Stomach (tissue), 9 donors: ENCODE data around the gene CLIC5. TPM values are rescaled to one million over a fixed set of nuclear protein-coding genes. Genes with fewer than 3 reads are reported as not detected.

ENCODE experiments used
- DNase-seq, 2 donors: peaks; one replicate each; pipeline versions ENCODE4 v3.0.0 to v3.0.0-alpha.2; 2013 to 2019
- H3K27ac ChIP-seq, 5 donors: fragments of 200-600 bp in 4 of 5; sonication (generic) in 4 of 5; one replicate each; pipeline ENCODE4 v1.5.1; 2013 to 2019; ENCODE audit warnings: mild to moderate bottlenecking in 1 of 5, moderate library complexity in 1 of 5
- H3K27me3 ChIP-seq, 3 donors: fragments of 200-600 bp; sonication (generic); one replicate each; pipeline ENCODE4 v1.5.1; 2017 to 2019; ENCODE audit warnings: mixed run types in 1 of 3
- H3K36me3 ChIP-seq, 4 donors: fragments of 200-600 bp; sonication (generic); 1 replicate in 3 of 4; 2 replicates in 1 of 4; pipeline ENCODE4 v1.5.1; 2016 to 2019
- H3K4me1 ChIP-seq, 4 donors: fragments of 200-600 bp; sonication (generic); one replicate each; pipeline ENCODE4 v1.5.1; 2016 to 2019
- H3K4me3 ChIP-seq, 4 donors: fragments of 200-600 bp; sonication (generic) in 3 of 4; one replicate each; pipeline ENCODE4 v1.5.1; 2016 to 2019; ENCODE audit warnings: mild to moderate bottlenecking in 1 of 4
- H3K9me3 ChIP-seq, 4 donors: fragments of 200-600 bp; sonication (generic); one replicate each; pipeline ENCODE4 v1.5.1; 2016 to 2019
- CTCF ChIP-seq, 7 experiments: fragments of 450-650 bp in 4 of 7; fragments of 200-600 bp in 3 of 7; sonication (generic) in 3 of 7; IDR thresholded peaks; one replicate each; pipeline ENCODE4 v1.5.1; 2016 to 2019; ENCODE audit warnings: antibody characterized with exemption in 7 of 7, control low read depth in 2 of 7, mild to moderate bottlenecking in 1 of 7
- EP300 ChIP-seq: sonication (generic); formaldehyde crosslinking; IDR thresholded peaks from one replicate; pipeline ENCODE4 v1.6.1; 2017; ENCODE audit warnings: antibody characterized with exemption
- POLR2A ChIP-seq, 4 donors: fragments of 450-650 bp; IDR thresholded peaks; one replicate each; pipeline ENCODE4 v1.6.1; 2016; ENCODE audit warnings: antibody characterized with exemption in 4 of 4, control low read depth in 2 of 4, mild to moderate bottlenecking in 1 of 4, moderate library complexity in 1 of 4
- POLR2AphosphoS5 ChIP-seq, 3 donors: sonication (generic); formaldehyde crosslinking; IDR thresholded peaks; one replicate each; pipeline ENCODE4 v1.6.1; 2016; ENCODE audit warnings: antibody characterized with exemption in 3 of 3
- WGBS, 5 donors: extraction: QIAGEN DNeasy Blood & Tissue Kit in 3 of 5; methylation state at CpG; one replicate each; pipeline versions ENCODE4 v1.1.5 to v1.1.7; 2013 to 2018; 5-methylcytosine and 5-hydroxymethylcytosine counted together
- intact Hi-C: fragments of 100-400 bp; cut with DNase I; formaldehyde crosslinking; loops from one replicate; pipeline ENCODE4 v1.15.1; 2023; ENCODE audit warnings: low total_unique reads
- polyA plus RNA-seq, 3 donors: library from polyadenylated mRNA; stranded (reverse); fragments of 200-250 nt; gene quantifications; one replicate each; pipeline ENCODE4 v1.2.3, GENCODE V29; 2013
- total RNA-seq, 5 donors: library from RNA; depleted of rRNA; stranded (reverse); fragments of >200 nt; gene quantifications; one replicate each; pipeline versions ENCODE4 v1.1.0 to v1.2.3, GENCODE V29; 2014 to 2016
- donor health status: healthy with polysubstance abuse.
- donor health status: Bipolar disorder and iron deficiency.
- donor health status: healthy.

Gene CLIC5
- total and polyA plus RNA-seq, 8 donors, result 0.19 to 30.4 (median 2.0) TPM; not detected in 1

GRCh38 chr6:45870531-45870930, 145.1 kb downstream of the CLIC5 start:
- intact Hi-C loops, result no loop called here
- Histone ChIP-seq H3K4me1 (no peaks in the 10 kb centered on the region), H3K9me3 (no peaks in the 10 kb centered on the region), H3K4me3 (no peak overlapping the region), H3K27me3 (peaks cover 0 to 4% (median 0%) of the 10 kb centered on the region in 3 donors), H3K27ac (no peak overlapping the region), H3K36me3 (no peaks in the 10 kb centered on the region)
- 54 to 64% (median 57%) methylated on average over 4 of the region's 4 CpGs for WGBS, 5 donors
- no peak for TF ChIP-seq CTCF (IDR thresholded peaks at IDR 0.05)
- no peak for TF ChIP-seq EP300
- TF ChIP-seq POLR2AphosphoS5 (IDR thresholded peaks at IDR 0.05), result no peak
- DNase-seq, result peak in 1 of 2 donors; percentile 28

- no peaks in the 10 kb centered on the region for H3K9me3 ChIP-seq
- H3K27ac ChIP-seq, result no peak overlapping the region
- H3K27me3 ChIP-seq, result peaks cover 0 to 4% (median 0%) of the 10 kb centered on the region in 3 donors
- H3K4me1 ChIP-seq, result no peaks in the 10 kb centered on the region
- WGBS, 5 donors, result 26 to 85% (median 41%) methylated on average over 2 of the region's 2 CpGs
- TF ChIP-seq EP300 (no peak), CTCF (IDR thresholded peaks at IDR 0.05) (no peak)
- intact Hi-C loops, result no loop called here
- H3K36me3 ChIP-seq, result no peaks in the 10 kb centered on the region
- DNase-seq, result no peak
- no peak overlapping the region for H3K4me3 ChIP-seq
Observed at GRCh38 chr6:45864651-45865050, 151.0 kb downstream of the CLIC5 start.

GRCh38 chr6:45858691-45859090, 157.0 kb downstream of the CLIC5 start:
- H3K36me3 ChIP-seq, result no peaks in the 10 kb centered on the region
- TF ChIP-seq POLR2AphosphoS5 (IDR thresholded peaks at IDR 0.05), result no peak
- TF ChIP-seq CTCF (IDR thresholded peaks at IDR 0.05), result no peak
- TF ChIP-seq EP300, result no peak
- TF ChIP-seq POLR2A (IDR thresholded peaks at IDR 0.05), result no peak
- no peaks in the 10 kb centered on the region for H3K27me3 ChIP-seq
- intact Hi-C loops, result no loop called here
- H3K9me3 ChIP-seq, result no peaks in the 10 kb centered on the region
- no peak for DNase-seq
- WGBS, 5 donors, result 54 to 71% (median 62%) methylated on average over 3 of the region's 3 CpGs
- H3K27ac ChIP-seq, result no peak overlapping the region
- H3K4me3 ChIP-seq, result no peak overlapping the region
- no peaks in the 10 kb centered on the region for H3K4me1 ChIP-seq

DNA sequence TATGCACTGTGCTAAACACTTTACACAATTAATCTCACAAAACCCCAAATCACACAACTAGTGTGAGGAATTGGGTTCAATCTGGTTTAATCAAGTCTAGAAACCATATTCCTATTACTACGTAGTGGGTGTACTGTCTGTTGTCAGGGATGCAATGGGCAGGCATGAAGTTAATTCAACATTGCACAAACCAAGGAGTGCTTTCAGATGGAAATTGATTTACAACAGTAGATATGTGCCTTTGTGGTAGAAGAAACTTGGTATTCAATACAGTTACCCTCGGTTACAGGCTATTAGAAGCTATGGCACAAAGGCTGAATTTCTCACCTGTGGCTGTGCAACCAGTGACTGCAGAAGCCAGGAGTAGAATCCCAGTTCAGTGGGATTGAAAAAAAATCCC, 157.8 kb downstream of the CLIC5 start:
- no peaks in the 10 kb centered on the region for H3K27me3 ChIP-seq
- H3K4me1 ChIP-seq, result no peaks in the 10 kb centered on the region
- no peak overlapping the region for H3K4me3 ChIP-seq
- DNase-seq, result no peak
- no peaks in the 10 kb centered on the region for H3K9me3 ChIP-seq
- TF ChIP-seq CTCF (IDR thresholded peaks at IDR 0.05) (no peak), EP300 (no peak), POLR2AphosphoS5 (IDR thresholded peaks at IDR 0.05) (no peak), POLR2A (IDR thresholded peaks at IDR 0.05) (no peak)
- H3K36me3 ChIP-seq, result no peaks in the 10 kb centered on the region
- WGBS, 5 donors, result 65 to 74% (median 71%) methylated on average over 2 of the region's 2 CpGs
- intact Hi-C loops, result no loop called here
- no peak overlapping the region for H3K27ac ChIP-seq
